H1 (cell line): ENCODE measurements around the gene RETSAT. TPM values are rescaled to one million over a fixed set of nuclear protein-coding genes. Genes with fewer than 3 reads are reported as not detected.

Experiments
- CEBPB ChIP-seq: IDR thresholded peaks from 2 replicates; pipeline ENCODE4 v1.6.1; 2012; ENCODE audit warnings: low read depth, low read length
- JUND ChIP-seq: IDR thresholded peaks from 2 replicates; pipeline ENCODE4 v1.6.1; 2011; ENCODE audit warnings: mild to moderate bottlenecking, improper control_type of control experiment, low read length
- NRF1 ChIP-seq: IDR thresholded peaks from 2 replicates; pipeline ENCODE4 v1.6.1; 2011; ENCODE audit warnings: mild to moderate bottlenecking, low read depth, low read length, improper control_type of control experiment
- TEAD4 ChIP-seq: IDR thresholded peaks from 2 replicates; pipeline ENCODE4 v1.6.1; 2012; ENCODE audit warnings: low read depth, low read length, inconsistent platforms, mixed read lengths
- polyA plus RNA-seq, 7 experiments: library from polyadenylated mRNA; depleted of rRNA in 3 of 7; stranded (reverse) in 5 of 7; unstranded in 2 of 7; fragments of >200 nt in 5 of 7; fragments of 200-250 nt in 2 of 7; gene quantifications; 1 replicate in 5 of 7; 2 replicates in 1 of 7; 4 replicates in 1 of 7; pipeline versions ENCODE4 v1.2.1 to v1.2.3, GENCODE V29; 2011 to 2013; ENCODE audit warnings: missing spikeins in 2 of 7, mixed read lengths in 2 of 7
- total RNA-seq: library from RNA; stranded (reverse); fragmentation: NEBNext Ultra II Directional; extraction: Animal tissue kit (Norgen Biotek cat#: 25700); gene quantifications from 2 replicates; pipeline ENCODE4 v1.2.1, GENCODE V29; 2021
- TF ChIP-seq, protein P1 (sequence below): IDR thresholded peaks from 2 replicates; pipeline ENCODE4 v1.6.1; 2011; ENCODE audit warnings: low read length, improper control_type of control experiment

The RETSAT gene
- total and polyA plus RNA-seq, 2 of the 8 experiments (the other 6 are each of a cell fraction or from before 2014, with no cell fraction given): 15.8 to 16.7 TPM

DNA sequence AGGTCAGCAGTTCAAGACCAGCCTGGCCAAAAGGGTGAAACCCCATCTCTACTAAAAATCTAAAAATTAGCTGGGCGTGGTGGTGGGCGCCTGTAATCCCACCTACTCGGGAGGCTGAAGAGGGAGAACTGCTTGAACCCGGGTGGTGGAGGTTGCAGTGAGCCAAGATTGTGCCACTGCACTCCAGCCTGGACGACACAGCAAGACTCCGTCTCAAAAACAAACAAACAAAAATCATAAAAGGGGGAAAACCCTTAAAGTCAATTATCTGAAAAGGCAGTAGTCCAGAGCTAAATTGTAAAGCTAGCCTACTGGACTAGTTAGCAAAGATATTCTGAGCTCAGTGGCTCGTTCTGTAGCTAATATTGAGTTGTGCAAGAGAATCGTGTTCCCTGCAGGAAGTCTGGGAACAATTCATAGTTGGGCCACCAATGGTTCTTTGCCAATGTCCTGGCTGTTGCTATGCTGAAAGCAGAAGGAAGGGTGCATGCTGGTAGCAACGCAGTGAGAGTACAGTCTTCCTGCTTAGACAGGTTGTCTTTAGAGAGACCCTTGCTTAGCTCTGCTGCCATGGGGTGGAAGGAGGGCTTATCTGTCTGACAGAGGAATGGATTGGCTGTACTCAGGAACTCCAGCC lies 30.9 kb downstream of the RETSAT start (continued):
- TF ChIP-seq, protein P1, sequence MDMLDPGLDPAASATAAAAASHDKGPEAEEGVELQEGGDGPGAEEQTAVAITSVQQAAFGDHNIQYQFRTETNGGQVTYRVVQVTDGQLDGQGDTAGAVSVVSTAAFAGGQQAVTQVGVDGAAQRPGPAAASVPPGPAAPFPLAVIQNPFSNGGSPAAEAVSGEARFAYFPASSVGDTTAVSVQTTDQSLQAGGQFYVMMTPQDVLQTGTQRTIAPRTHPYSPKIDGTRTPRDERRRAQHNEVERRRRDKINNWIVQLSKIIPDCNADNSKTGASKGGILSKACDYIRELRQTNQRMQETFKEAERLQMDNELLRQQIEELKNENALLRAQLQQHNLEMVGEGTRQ: no peak
- TF ChIP-seq JUND: no peak
- no peak for TF ChIP-seq NRF1
- no peak for TF ChIP-seq TEAD4
- no peak for TF ChIP-seq CEBPB
